PC-3 (cell line): ENCODE results near the gene ENTPD7.

ENCODE experiments used
- CTCF ChIP-seq: fragments of 300-600 bp; sonication (generic); conservative IDR thresholded peaks from 2 replicates; pipeline ENCODE4 v1.5.1; 2017; ENCODE audit warnings: antibody characterized with exemption, low read depth, mild to moderate bottlenecking, low read length
- EZH2 ChIP-seq: fragments of 300-600 bp; sonication (generic); IDR thresholded peaks from one replicate; pipeline ENCODE4 v1.6.1; 2017; ENCODE audit warnings: antibody characterized with exemption, mild to moderate bottlenecking, low read length; ENCODE audit not compliant: unreplicated experiment
- EZH2phosphoT487 ChIP-seq: fragments of 300-600 bp; sonication (generic); IDR thresholded peaks from 2 replicates; pipeline ENCODE4 v1.6.1; 2018; ENCODE audit warnings: mild to moderate bottlenecking, antibody characterized with exemption, low read length, borderline replicate concordance

- no peak for TF ChIP-seq CTCF
- TF ChIP-seq EZH2phosphoT487 = no peak
- TF ChIP-seq EZH2 = no peak
These were observed 28.3 kb upstream of the ENTPD7 start for GRCh38 chr10:99630991-99631390.
